GM23338 (cell line): ENCODE results near the gene LRRC2. TPM values are rescaled to one million over a fixed set of nuclear protein-coding genes. Genes with fewer than 3 reads are reported as not detected.

Experiments used
- CREB1 ChIP-seq: fragments of 250-450 bp; sonication (Bioruptor Pico); IDR thresholded peaks from 2 replicates; pipeline ENCODE4 v1.5.0; 2020; ENCODE audit warnings: low read depth, mild to moderate bottlenecking, moderate library complexity
- ETS1 ChIP-seq: IDR thresholded peaks from 2 replicates; pipeline ENCODE4 v1.6.1; 2016; ENCODE audit warnings: antibody characterized with exemption
- POLR2AphosphoS5 ChIP-seq: IDR thresholded peaks from 2 replicates; pipeline ENCODE4 v1.6.1; 2016; ENCODE audit warnings: antibody characterized with exemption, low read depth
- REST ChIP-seq: IDR thresholded peaks from one replicate; pipeline ENCODE4 v1.6.1; 2018; ENCODE audit warnings: antibody characterized with exemption; ENCODE audit not compliant: unreplicated experiment
- ZNF331 ChIP-seq: fragments of 250-450 bp; sonication (Bioruptor Pico); IDR thresholded peaks from 2 replicates; pipeline ENCODE4 v1.5.0; 2020; ENCODE audit warnings: low read depth, mild to moderate bottlenecking, moderate library complexity
- ZNF462 ChIP-seq: fragments of 250-450 bp; sonication (Bioruptor Pico); IDR thresholded peaks from 2 replicates; pipeline ENCODE4 v1.5.0; 2020; ENCODE audit warnings: mild to moderate bottlenecking, moderate library complexity
- polyA plus RNA-seq: library from polyadenylated mRNA; unstranded; fragments of >200 nt; fragmentation: Nextera tagmentation; extraction: Ambion mirVana; gene quantifications from 2 replicates; pipeline ENCODE4 v1.2.1, GENCODE V29; 2016
- total RNA-seq: library from RNA; depleted of rRNA; stranded (reverse); fragments of >200 nt; shearing (Covaris generic); gene quantifications from 2 replicates; pipeline ENCODE4 v1.2.3, GENCODE V29; 2014

LRRC2 gene
- total and polyA plus RNA-seq, 2 experiments from 2014 or later, result 6.5 to 7.1 TPM

GRCh38 chr3:46535746-46536145, 30.4 kb downstream of the LRRC2 start (continued):
- TF ChIP-seq ZNF462 (CRISPR knock-in tag) (no peak), ETS1 (no peak), POLR2AphosphoS5 (no peak), CREB1 (CRISPR knock-in tag) (no peak), REST (no peak), ZNF331 (CRISPR knock-in tag) (no peak)
